IMR-90 (cell line): ENCODE results near the gene HTR3C. TPM values are rescaled to one million over a fixed set of nuclear protein-coding genes. Genes with fewer than 3 reads are reported as not detected.
"Not testable (repeated sequence)": the region's sequence is repeated elsewhere in the genome, so short reads cannot be mapped to it uniquely, and the experiment has no call there.

Source experiments
- ATAC-seq: fragments of 200-7000 bp; cut with Tn5 transposase; 2 replicates; pipeline ENCODE4 v1.9.1; 2020; ENCODE audit warnings: low read depth, mild to moderate bottlenecking, moderate library complexity
- BruUV-seq: library from RNA; stranded (reverse); fragments of 400-500 nt; replicated peaks from 2 replicates; lab custom pipeline; 2021; lab: Mats Ljungman, UMichigan
- CTCF ChIA-PET: fragments of 300-600 bp; formaldehyde crosslinking; extraction: SDS; loops from one replicate; lab custom pipeline; 2021; ENCODE audit warnings: antibody characterized with exemption; lab: Yijun Ruan, JAX
- POLR2A ChIA-PET: fragments of 300-600 bp; sonication (Branson Sonifier 250); formaldehyde crosslinking; loops from one replicate; lab custom pipeline; 2022; ENCODE audit warnings: antibody characterized with exemption; ENCODE audit not compliant: unreplicated experiment; lab: Charles Lee
- DNase-seq: peaks from one replicate; pipeline ENCODE4 v3.0.0; 2013
- H2AFZ ChIP-seq: replicated peaks from 2 replicates; pipeline ENCODE3; 2013; ENCODE audit warnings: low read length, mild to moderate bottlenecking; ENCODE audit not compliant: poor library complexity
- H2AK5ac ChIP-seq: 2 replicates; pipeline ENCODE4 v1.6.1; 2013; ENCODE audit warnings: low read depth, low read length, inconsistent platforms
- H2AK9ac ChIP-seq: replicated peaks from 2 replicates; pipeline ENCODE3; 2013; ENCODE audit warnings: mild to moderate bottlenecking, low read depth, low read length, moderate library complexity; ENCODE audit not compliant: poor library complexity
- H2BK120ac ChIP-seq: 2 replicates; pipeline ENCODE4 v1.6.1; 2013; ENCODE audit warnings: low read depth, low read length, inconsistent platforms
- H2BK15ac ChIP-seq: 3 replicates; pipeline ENCODE4 v1.6.1; 2013; ENCODE audit warnings: low read depth, low read length, inconsistent platforms
- H2BK20ac ChIP-seq: 2 replicates; pipeline ENCODE4 v1.6.1; 2013; ENCODE audit warnings: low read depth, mild to moderate bottlenecking, inconsistent platforms, low read length, moderate library complexity
- H2BK5ac ChIP-seq: 2 replicates; pipeline ENCODE4 v1.6.1; 2013; ENCODE audit warnings: mild to moderate bottlenecking, low read depth, low read length, inconsistent platforms; ENCODE audit not compliant: poor library complexity, severe bottlenecking
- H3K14ac ChIP-seq: replicated peaks from 2 replicates; pipeline ENCODE4 v1.6.1; 2013; ENCODE audit warnings: low read depth, low read length, inconsistent platforms
- H3K18ac ChIP-seq: 2 replicates; pipeline ENCODE4 v1.6.1; 2013; ENCODE audit warnings: low read depth, low read length, control low read depth
- H3K23ac ChIP-seq: 2 replicates; pipeline ENCODE4 v1.6.1; 2013; ENCODE audit warnings: low read depth, low read length, inconsistent platforms
- H3K27ac ChIP-seq: 2 replicates; pipeline ENCODE4 v1.5.1; 2013; ENCODE audit warnings: mild to moderate bottlenecking, control low read depth, low read length; ENCODE audit not compliant: insufficient read depth
- H3K27me3 ChIP-seq: 2 replicates; pipeline ENCODE4 v1.6.1; 2013; ENCODE audit warnings: low read length; ENCODE audit not compliant: control insufficient read depth, insufficient read depth
- H3K36me3 ChIP-seq: 2 replicates; pipeline ENCODE4 v1.6.1; 2013; ENCODE audit warnings: low read length, mixed read lengths; ENCODE audit not compliant: control insufficient read depth, insufficient read depth
- H3K4ac ChIP-seq: 2 replicates; pipeline ENCODE4 v1.6.1; 2013; ENCODE audit warnings: low read depth, low read length, inconsistent platforms
- H3K4me1 ChIP-seq: 2 replicates; pipeline ENCODE4 v1.6.1; 2013; ENCODE audit warnings: low read length, mixed read lengths; ENCODE audit not compliant: control insufficient read depth, insufficient read depth
- H3K4me2 ChIP-seq: 2 replicates; pipeline ENCODE4 v1.6.1; 2013; ENCODE audit warnings: low read depth, mild to moderate bottlenecking, control low read depth, low read length, moderate library complexity
- H3K4me3 ChIP-seq: 2 replicates; pipeline ENCODE4 v1.5.1; 2013; ENCODE audit warnings: low read depth, mild to moderate bottlenecking, control low read depth, low read length, moderate library complexity; ENCODE audit not compliant: insufficient read depth
- H3K56ac ChIP-seq: 2 replicates; pipeline ENCODE4 v1.6.1; 2013; ENCODE audit warnings: low read length, inconsistent platforms; ENCODE audit not compliant: insufficient read depth; ENCODE audit errors: extremely low read depth
- H3K79me1 ChIP-seq, 2 experiments: 2 replicates each; pipeline ENCODE4 v1.6.1; 2013; ENCODE audit warnings: low read length in 2 of 2, inconsistent platforms in 1 of 2, low read depth in 1 of 2
- H3K9ac ChIP-seq: 2 replicates; pipeline ENCODE4 v1.6.1; 2013; ENCODE audit warnings: low read depth, low read length, control low read depth
- H3K9me1 ChIP-seq: 2 replicates; pipeline ENCODE4 v1.6.1; 2013; ENCODE audit warnings: low read length, inconsistent platforms; ENCODE audit not compliant: insufficient read depth
- H3K9me3 ChIP-seq: 2 replicates; pipeline ENCODE4 v1.6.1; 2013; ENCODE audit warnings: low read length; ENCODE audit not compliant: control insufficient read depth, insufficient read depth
- H4K20me1 ChIP-seq: 2 replicates; pipeline ENCODE4 v1.6.1; 2013; ENCODE audit warnings: low read length, inconsistent platforms; ENCODE audit not compliant: insufficient read depth
- H4K5ac ChIP-seq: 2 replicates; pipeline ENCODE4 v1.6.1; 2013; ENCODE audit warnings: mild to moderate bottlenecking, low read depth, low read length, control low read depth
- H4K8ac ChIP-seq, 2 experiments: 2 replicates each; pipeline ENCODE4 v1.6.1; 2013; ENCODE audit warnings: low read depth in 2 of 2, low read length in 2 of 2, control low read depth in 1 of 2, inconsistent platforms in 1 of 2
- H4K91ac ChIP-seq: 2 replicates; pipeline ENCODE4 v1.6.1; 2013; ENCODE audit warnings: low read depth, low read length, inconsistent platforms; ENCODE audit not compliant: insufficient read depth
- WGBS, 2 experiments: methylation state at CpG; one replicate each; pipeline versions ENCODE4 v1.1.5 to v1.1.7; 2013; ENCODE audit warnings: missing lambda C conversion rate in 2 of 2; ENCODE audit not compliant: insufficient read length in 1 of 2; ENCODE audit errors: extremely low coverage in 2 of 2; 5-methylcytosine and 5-hydroxymethylcytosine counted together
- dilution Hi-C: fragments of 300-500 bp; cut with HindIII; formaldehyde crosslinking; loops from one replicate; pipeline ENCODE4 v1.14.3; 2018; ENCODE audit warnings: low sequenced_read_pairs; ENCODE audit not compliant: unreplicated experiment
- in situ Hi-C: fragments of 300-500 bp; cut with MboI; formaldehyde crosslinking; loops from 3 replicates; pipeline ENCODE4 v1.14.3; 2019; ENCODE audit warnings: low sequenced_read_pairs, inconsistent platforms, mixed read lengths
- intact Hi-C: fragments of 100-400 bp; cut with micrococcal nuclease; formaldehyde crosslinking; loops from 2 replicates; pipeline ENCODE4 v1.10.0; 2022
- polyA plus RNA-seq, 3 experiments: library from polyadenylated mRNA; depleted of rRNA; stranded (reverse); fragments of >200 nt; gene quantifications; 2 replicates each; pipeline ENCODE4 v1.2.3, GENCODE V29; 2012; ENCODE audit warnings: low replicate concordance in 1 of 3
- total RNA-seq: library from RNA; depleted of rRNA; stranded (reverse); fragments of >200 nt; gene quantifications from 2 replicates; pipeline ENCODE4 v1.2.3, GENCODE V29; 2012

HTR3C gene
- total and polyA plus RNA-seq, 2 of the 4 experiments (the other 2 are of a cell fraction) = not detected

- H3K9me1 ChIP-seq, ATAC-seq, H2BK5ac ChIP-seq, H4K8ac ChIP-seq, intact Hi-C loops, H4K20me1 ChIP-seq, H3K56ac ChIP-seq, DNase-seq, H3K79me1 ChIP-seq, H2AK9ac ChIP-seq, H3K9ac ChIP-seq, CTCF ChIA-PET, POLR2A ChIA-PET, H3K36me3 ChIP-seq, H3K4me2 ChIP-seq, H3K4ac ChIP-seq, H2BK120ac ChIP-seq, H3K14ac ChIP-seq, H4K5ac ChIP-seq, H3K18ac ChIP-seq, H3K4me1 ChIP-seq, H3K4me3 ChIP-seq, H2AFZ ChIP-seq, H2BK20ac ChIP-seq, H2AK5ac ChIP-seq, in situ Hi-C loops, H4K91ac ChIP-seq, H3K9me3 ChIP-seq, H2BK15ac ChIP-seq, H3K27ac ChIP-seq, dilution Hi-C loops, BruUV-seq, H3K23ac ChIP-seq: not testable (repeated sequence)
- WGBS, 2 experiments = 60% methylated on average over 1 of the region's 9 CpGs; no CpG with 5 or more reads in 1 of the 2 experiments
- H3K27me3 ChIP-seq = peaks cover 29% of the 10 kb centered on the region
These were observed 14.5 kb upstream of the HTR3C start for GRCh38 chr3:184038307-184038706.
